K562 (cell line): Measurements from ENCODE around the gene MAMDC2. TPM values are rescaled to one million over a fixed set of nuclear protein-coding genes. Genes with fewer than 3 reads are reported as not detected.

Experiments used
- CBFA2T3 ChIP-seq: fragments of 450-650 bp; IDR thresholded peaks from 2 replicates; pipeline ENCODE4 v1.6.1; 2017
- DEAF1 ChIP-seq: fragments of 450-650 bp; formaldehyde crosslinking; IDR thresholded peaks from 2 replicates; pipeline ENCODE4 v1.4.0; 2020; ENCODE audit warnings: mild to moderate bottlenecking, moderate library complexity
- DIDO1 ChIP-seq: fragments of 450-650 bp; IDR thresholded peaks from 2 replicates; pipeline ENCODE4 v1.6.1; 2016; ENCODE audit warnings: low read depth, missing biosample characterization, missing genetic modification characterization
- LARP7 ChIP-seq: fragments of 450-650 bp; IDR thresholded peaks from 2 replicates; pipeline ENCODE4 v1.6.1; 2016
- MECOM ChIP-seq: fragments of 250-450 bp; sonication (Bioruptor Pico); IDR thresholded peaks from 2 replicates; pipeline ENCODE4 v1.8.0; 2022; ENCODE audit warnings: inconsistent platforms
- PHB2 ChIP-seq: fragments of 450-650 bp; IDR thresholded peaks from 2 replicates; pipeline ENCODE4 v1.6.1; 2017; ENCODE audit warnings: low read depth
- SUPT5H ChIP-seq: fragments of 450-650 bp; IDR thresholded peaks from 2 replicates; pipeline ENCODE4 v1.6.1; 2016
- TRIM28 ChIP-seq: fragments of 450-650 bp; IDR thresholded peaks from 2 replicates; pipeline ENCODE4 v1.6.1; 2017
- ZNF165 ChIP-seq: fragments of 250-450 bp; sonication (Bioruptor Pico); IDR thresholded peaks from 2 replicates; pipeline ENCODE4 v1.4.0; 2020; ENCODE audit warnings: borderline replicate concordance
- ZNF780A ChIP-seq: fragments of 250-450 bp; sonication (Bioruptor Pico); IDR thresholded peaks from 2 replicates; pipeline ENCODE4 v1.5.0; 2021; ENCODE audit warnings: mild to moderate bottlenecking
- polyA plus RNA-seq, 8 experiments: library from polyadenylated mRNA; depleted of rRNA in 4 of 8; stranded (reverse) in 5 of 8; unstranded in 3 of 8; fragments of >200 nt; fragmentation: Nextera tagmentation in 2 of 8; fragmentation: Illumina TruSeq in 1 of 8; extraction: Ambion mirVana in 2 of 8; extraction: Trizol in 1 of 8; gene quantifications; 2 replicates each; pipeline versions ENCODE4 v1.2.1 to v1.2.3, GENCODE V29; 2011 to 2014; ENCODE audit warnings: inconsistent platforms in 1 of 8, missing spikeins in 1 of 8
- total RNA-seq, 7 experiments: library from RNA; depleted of rRNA in 6 of 7; stranded (reverse); fragments of >200 nt in 6 of 7; fragmentation: Illumina TruSeq in 2 of 7; extraction: Trizol in 2 of 7; gene quantifications; 2 replicates each; pipeline versions ENCODE4 v1.2.1 to v1.2.3, GENCODE V29; 2011 to 2021; ENCODE audit warnings: low replicate concordance in 1 of 7
- TF ChIP-seq, protein P1 (sequence below): sonication (generic); formaldehyde crosslinking; IDR thresholded peaks from 2 replicates; pipeline ENCODE4 v1.8.1; 2023; ENCODE audit warnings: mild to moderate bottlenecking, missing genetic modification reagents
- TF ChIP-seq, protein P2 (sequence below), 2 experiments: IDR thresholded peaks; 2 replicates each; pipeline ENCODE4 v1.6.1; 2012; ENCODE audit warnings: improper control_type of control experiment in 2 of 2, low read depth in 2 of 2, low read length in 2 of 2, borderline replicate concordance in 1 of 2
- TF ChIP-seq, protein P3 (sequence below): fragments of 450-650 bp; IDR thresholded peaks from 2 replicates; pipeline ENCODE4 v1.6.1; 2018; ENCODE audit not compliant: partially characterized antibody
- TF ChIP-seq, protein P4 (sequence below): fragments of 200-800 bp; sonication (Bioruptor generic); IDR thresholded peaks from 2 replicates; pipeline ENCODE4 v1.6.1; 2016; ENCODE audit warnings: missing genetic modification characterization, missing compliant biosample characterization

MAMDC2 gene
- total and polyA plus RNA-seq, 9 of the 15 experiments (the other 6 are each of a cell fraction or from before 2014, with no cell fraction given), result 0.01 to 0.03 TPM; not detected in 7

GRCh38 chr9:70256123-70256551 lies 212.5 kb downstream of the MAMDC2 start (continued):
- TF ChIP-seq, protein P1, sequence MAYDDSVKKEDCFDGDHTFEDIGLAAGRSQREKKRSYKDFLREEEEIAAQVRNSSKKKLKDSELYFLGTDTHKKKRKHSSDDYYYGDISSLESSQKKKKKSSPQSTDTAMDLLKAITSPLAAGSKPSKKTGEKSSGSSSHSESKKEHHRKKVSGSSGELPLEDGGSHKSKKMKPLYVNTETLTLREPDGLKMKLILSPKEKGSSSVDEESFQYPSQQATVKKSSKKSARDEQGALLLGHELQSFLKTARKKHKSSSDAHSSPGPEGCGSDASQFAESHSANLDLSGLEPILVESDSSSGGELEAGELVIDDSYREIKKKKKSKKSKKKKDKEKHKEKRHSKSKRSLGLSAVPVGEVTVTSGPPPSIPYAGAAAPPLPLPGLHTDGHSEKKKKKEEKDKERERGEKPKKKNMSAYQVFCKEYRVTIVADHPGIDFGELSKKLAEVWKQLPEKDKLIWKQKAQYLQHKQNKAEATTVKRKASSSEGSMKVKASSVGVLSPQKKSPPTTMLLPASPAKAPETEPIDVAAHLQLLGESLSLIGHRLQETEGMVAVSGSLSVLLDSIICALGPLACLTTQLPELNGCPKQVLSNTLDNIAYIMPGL, result no peak
- TF ChIP-seq, protein P2, sequence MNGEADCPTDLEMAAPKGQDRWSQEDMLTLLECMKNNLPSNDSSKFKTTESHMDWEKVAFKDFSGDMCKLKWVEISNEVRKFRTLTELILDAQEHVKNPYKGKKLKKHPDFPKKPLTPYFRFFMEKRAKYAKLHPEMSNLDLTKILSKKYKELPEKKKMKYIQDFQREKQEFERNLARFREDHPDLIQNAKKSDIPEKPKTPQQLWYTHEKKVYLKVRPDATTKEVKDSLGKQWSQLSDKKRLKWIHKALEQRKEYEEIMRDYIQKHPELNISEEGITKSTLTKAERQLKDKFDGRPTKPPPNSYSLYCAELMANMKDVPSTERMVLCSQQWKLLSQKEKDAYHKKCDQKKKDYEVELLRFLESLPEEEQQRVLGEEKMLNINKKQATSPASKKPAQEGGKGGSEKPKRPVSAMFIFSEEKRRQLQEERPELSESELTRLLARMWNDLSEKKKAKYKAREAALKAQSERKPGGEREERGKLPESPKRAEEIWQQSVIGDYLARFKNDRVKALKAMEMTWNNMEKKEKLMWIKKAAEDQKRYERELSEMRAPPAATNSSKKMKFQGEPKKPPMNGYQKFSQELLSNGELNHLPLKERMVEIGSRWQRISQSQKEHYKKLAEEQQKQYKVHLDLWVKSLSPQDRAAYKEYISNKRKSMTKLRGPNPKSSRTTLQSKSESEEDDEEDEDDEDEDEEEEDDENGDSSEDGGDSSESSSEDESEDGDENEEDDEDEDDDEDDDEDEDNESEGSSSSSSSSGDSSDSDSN (IDR thresholded peaks at IDR 0.05; ENCODE audit: borderline replicate concordance in 1 of 2, low read depth in 2 of 2, low read length in 2 of 2), result no peak
- TF ChIP-seq TRIM28, result no peak
- no peak for TF ChIP-seq LARP7
- TF ChIP-seq CBFA2T3, result peak; percentile 93
- TF ChIP-seq DIDO1, result no peak
- no peak for TF ChIP-seq DEAF1 (CRISPR knock-in tag)
- TF ChIP-seq, protein P3, sequence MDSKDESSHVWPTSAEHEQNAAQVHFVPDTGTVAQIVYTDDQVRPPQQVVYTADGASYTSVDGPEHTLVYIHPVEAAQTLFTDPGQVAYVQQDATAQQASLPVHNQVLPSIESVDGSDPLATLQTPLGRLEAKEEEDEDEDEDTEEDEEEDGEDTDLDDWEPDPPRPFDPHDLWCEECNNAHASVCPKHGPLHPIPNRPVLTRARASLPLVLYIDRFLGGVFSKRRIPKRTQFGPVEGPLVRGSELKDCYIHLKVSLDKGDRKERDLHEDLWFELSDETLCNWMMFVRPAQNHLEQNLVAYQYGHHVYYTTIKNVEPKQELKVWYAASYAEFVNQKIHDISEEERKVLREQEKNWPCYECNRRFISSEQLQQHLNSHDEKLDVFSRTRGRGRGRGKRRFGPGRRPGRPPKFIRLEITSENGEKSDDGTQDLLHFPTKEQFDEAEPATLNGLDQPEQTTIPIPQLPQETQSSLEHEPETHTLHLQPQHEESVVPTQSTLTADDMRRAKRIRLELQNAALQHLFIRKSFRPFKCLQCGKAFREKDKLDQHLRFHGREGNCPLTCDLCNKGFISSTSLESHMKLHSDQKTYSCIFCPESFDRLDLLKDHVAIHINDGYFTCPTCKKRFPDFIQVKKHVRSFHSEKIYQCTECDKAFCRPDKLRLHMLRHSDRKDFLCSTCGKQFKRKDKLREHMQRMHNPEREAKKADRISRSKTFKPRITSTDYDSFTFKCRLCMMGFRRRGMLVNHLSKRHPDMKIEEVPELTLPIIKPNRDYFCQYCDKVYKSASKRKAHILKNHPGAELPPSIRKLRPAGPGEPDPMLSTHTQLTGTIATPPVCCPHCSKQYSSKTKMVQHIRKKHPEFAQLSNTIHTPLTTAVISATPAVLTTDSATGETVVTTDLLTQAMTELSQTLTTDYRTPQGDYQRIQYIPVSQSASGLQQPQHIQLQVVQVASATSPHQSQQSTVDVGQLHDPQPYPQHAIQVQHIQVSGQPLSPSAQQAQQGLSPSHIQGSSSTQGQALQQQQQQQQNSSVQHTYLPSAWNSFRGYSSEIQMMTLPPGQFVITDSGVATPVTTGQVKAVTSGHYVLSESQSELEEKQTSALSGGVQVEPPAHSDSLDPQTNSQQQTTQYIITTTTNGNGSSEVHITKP, result peak; percentile 97
- peak; percentile 33; the same call in 1 of the 2 replicates for TF ChIP-seq PHB2
- TF ChIP-seq ZNF780A (CRISPR knock-in tag), result no peak
- no peak for TF ChIP-seq SUPT5H
- no peak for TF ChIP-seq MECOM (CRISPR knock-in tag)
- TF ChIP-seq, protein P4, sequence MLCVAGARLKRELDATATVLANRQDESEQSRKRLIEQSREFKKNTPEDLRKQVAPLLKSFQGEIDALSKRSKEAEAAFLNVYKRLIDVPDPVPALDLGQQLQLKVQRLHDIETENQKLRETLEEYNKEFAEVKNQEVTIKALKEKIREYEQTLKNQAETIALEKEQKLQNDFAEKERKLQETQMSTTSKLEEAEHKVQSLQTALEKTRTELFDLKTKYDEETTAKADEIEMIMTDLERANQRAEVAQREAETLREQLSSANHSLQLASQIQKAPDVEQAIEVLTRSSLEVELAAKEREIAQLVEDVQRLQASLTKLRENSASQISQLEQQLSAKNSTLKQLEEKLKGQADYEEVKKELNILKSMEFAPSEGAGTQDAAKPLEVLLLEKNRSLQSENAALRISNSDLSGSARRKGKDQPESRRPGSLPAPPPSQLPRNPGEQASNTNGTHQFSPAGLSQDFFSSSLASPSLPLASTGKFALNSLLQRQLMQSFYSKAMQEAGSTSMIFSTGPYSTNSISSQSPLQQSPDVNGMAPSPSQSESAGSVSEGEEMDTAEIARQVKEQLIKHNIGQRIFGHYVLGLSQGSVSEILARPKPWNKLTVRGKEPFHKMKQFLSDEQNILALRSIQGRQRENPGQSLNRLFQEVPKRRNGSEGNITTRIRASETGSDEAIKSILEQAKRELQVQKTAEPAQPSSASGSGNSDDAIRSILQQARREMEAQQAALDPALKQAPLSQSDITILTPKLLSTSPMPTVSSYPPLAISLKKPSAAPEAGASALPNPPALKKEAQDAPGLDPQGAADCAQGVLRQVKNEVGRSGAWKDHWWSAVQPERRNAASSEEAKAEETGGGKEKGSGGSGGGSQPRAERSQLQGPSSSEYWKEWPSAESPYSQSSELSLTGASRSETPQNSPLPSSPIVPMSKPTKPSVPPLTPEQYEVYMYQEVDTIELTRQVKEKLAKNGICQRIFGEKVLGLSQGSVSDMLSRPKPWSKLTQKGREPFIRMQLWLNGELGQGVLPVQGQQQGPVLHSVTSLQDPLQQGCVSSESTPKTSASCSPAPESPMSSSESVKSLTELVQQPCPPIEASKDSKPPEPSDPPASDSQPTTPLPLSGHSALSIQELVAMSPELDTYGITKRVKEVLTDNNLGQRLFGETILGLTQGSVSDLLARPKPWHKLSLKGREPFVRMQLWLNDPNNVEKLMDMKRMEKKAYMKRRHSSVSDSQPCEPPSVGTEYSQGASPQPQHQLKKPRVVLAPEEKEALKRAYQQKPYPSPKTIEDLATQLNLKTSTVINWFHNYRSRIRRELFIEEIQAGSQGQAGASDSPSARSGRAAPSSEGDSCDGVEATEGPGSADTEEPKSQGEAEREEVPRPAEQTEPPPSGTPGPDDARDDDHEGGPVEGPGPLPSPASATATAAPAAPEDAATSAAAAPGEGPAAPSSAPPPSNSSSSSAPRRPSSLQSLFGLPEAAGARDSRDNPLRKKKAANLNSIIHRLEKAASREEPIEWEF (CRISPR knock-in tag), result no peak
- no peak for TF ChIP-seq ZNF165
